HepG2 (cell line): ENCODE measurements around the gene TDRD9. TPM values are rescaled to one million over a fixed set of nuclear protein-coding genes. Genes with fewer than 3 reads are reported as not detected.

Source experiments
- ATAC-seq: fragments of 200-7000 bp; cut with Tn5 transposase; 3 replicates; pipeline ENCODE4 v1.9.1; 2020; ENCODE audit warnings: mild to moderate bottlenecking, moderate library complexity
- BruUV-seq: library from RNA; stranded (reverse); fragments of 400-500 nt; replicated peaks from 2 replicates; lab custom pipeline; 2021; lab: Mats Ljungman, UMichigan
- CTCF ChIA-PET: fragments of 300-600 bp; formaldehyde crosslinking; extraction: SDS; loops from one replicate; lab custom pipeline; 2021; ENCODE audit warnings: low total read pairs, inconsistent platforms, low intra/inter-chr PET ratio; lab: Yijun Ruan, JAX
- POLR2A ChIA-PET: fragments of 350-600 bp; sonication (Branson Sonifier 250); formaldehyde crosslinking; loops from one replicate; lab custom pipeline; 2020; ENCODE audit warnings: antibody characterized with exemption, inconsistent platforms; lab: Yijun Ruan, JAX
- DNase-seq: peaks from one replicate; pipeline ENCODE4 v3.0.0-alpha.2; 2015; ENCODE audit warnings: low spot score
- FAIRE-seq: peaks from 3 replicates; lab custom pipeline; 2011; peaks lifted over from hg19 to GRCh38; lab: Jason Lieb, UNC
- H2AFZ ChIP-seq: one replicate; pipeline ENCODE4 v1.6.1; 2011; ENCODE audit warnings: low read length, inconsistent platforms
- H3K27ac ChIP-seq: fragments of 300-600 bp; 3 replicates; pipeline ENCODE4 v1.8.0; 2011; ENCODE audit warnings: mixed run types, mild to moderate bottlenecking, mixed read lengths, low read length, inconsistent platforms; ENCODE audit not compliant: insufficient read depth; ENCODE audit errors: extremely low read length
- H3K27me3 ChIP-seq, 2 experiments: fragments of 200-600 bp in 1 of 2; 2 replicates in 1 of 2; 3 replicates in 1 of 2; pipeline versions ENCODE4 v1.6.0 to v1.8.0; 2011; ENCODE audit warnings: low read length in 2 of 2, mild to moderate bottlenecking in 2 of 2, moderate library complexity in 2 of 2, inconsistent platforms in 1 of 2; ENCODE audit not compliant: insufficient read depth in 2 of 2, control insufficient read depth in 1 of 2
- H3K36me3 ChIP-seq, 2 experiments: fragments of 200-600 bp in 1 of 2; replicated peaks in 1 of 2; 2 replicates in 1 of 2; 3 replicates in 1 of 2; pipeline versions ENCODE4 v1.5.1 to v1.8.0; 2011; ENCODE audit warnings: low read length in 2 of 2, inconsistent platforms in 1 of 2; ENCODE audit not compliant: insufficient read depth in 2 of 2, control insufficient read depth in 1 of 2
- H3K4me1 ChIP-seq: 2 replicates; pipeline ENCODE4 v1.5.1; 2012; ENCODE audit warnings: low read length, inconsistent platforms; ENCODE audit not compliant: insufficient read depth
- H3K4me2 ChIP-seq: 2 replicates; pipeline ENCODE4 v1.6.0; 2011; ENCODE audit warnings: low read depth, low read length, inconsistent platforms
- H3K4me3 ChIP-seq, 3 experiments: fragments of 200-600 bp in 1 of 3; sonication (generic), shearing (Covaris generic) in 1 of 3; replicated peaks in 1 of 3; 2 replicates each; pipeline ENCODE4 v1.5.1; 2011 to 2016; ENCODE audit warnings: low read length in 3 of 3, inconsistent platforms in 2 of 3, low read depth in 2 of 3, mild to moderate bottlenecking in 2 of 3, control low read depth in 1 of 3, mixed read lengths in 1 of 3; ENCODE audit not compliant: insufficient read depth in 1 of 3
- H3K79me2 ChIP-seq: one replicate; pipeline ENCODE4 v1.6.1; 2011; ENCODE audit warnings: low read length, inconsistent platforms; ENCODE audit not compliant: insufficient read depth
- H3K9ac ChIP-seq: 2 replicates; pipeline ENCODE4 v1.6.0; 2011; ENCODE audit warnings: mild to moderate bottlenecking, low read depth, low read length, inconsistent platforms; ENCODE audit not compliant: insufficient read depth
- H3K9me3 ChIP-seq: 2 replicates; pipeline ENCODE4 v1.5.1; 2012; ENCODE audit warnings: mild to moderate bottlenecking, low read length
- H4K20me1 ChIP-seq: 2 replicates; pipeline ENCODE4 v1.6.0; 2011; ENCODE audit warnings: inconsistent platforms, mild to moderate bottlenecking, low read length, moderate library complexity; ENCODE audit not compliant: insufficient read depth
- AGO2 ChIP-seq: fragments of 200-400 bp; formaldehyde crosslinking; optimal IDR thresholded peaks from 2 replicates; pipeline ENCODE3; 2017; ENCODE audit warnings: mild to moderate bottlenecking, low read depth, low read length, moderate library complexity
- ATF7-NPFF ChIP-seq: sonication (generic); formaldehyde crosslinking; IDR thresholded peaks from 2 replicates; pipeline ENCODE4 v1.8.1; 2023; ENCODE audit warnings: mild to moderate bottlenecking, low read depth, missing genetic modification reagents, moderate library complexity
- DR1 ChIP-seq: sonication (generic); formaldehyde crosslinking; IDR thresholded peaks from 2 replicates; pipeline ENCODE4 v1.8.0; 2021; ENCODE audit warnings: mild to moderate bottlenecking, missing genetic modification reagents, inconsistent platforms
- DZIP1 ChIP-seq: sonication (generic); formaldehyde crosslinking; IDR thresholded peaks from 2 replicates; pipeline ENCODE4 v1.5.0; 2020; ENCODE audit warnings: mild to moderate bottlenecking, missing genetic modification reagents
- HMG20A ChIP-seq: IDR thresholded peaks from 2 replicates; pipeline ENCODE4 v1.6.1; 2016; ENCODE audit warnings: borderline replicate concordance
- MIER2 ChIP-seq: IDR thresholded peaks from 2 replicates; pipeline ENCODE4 v1.6.1; 2016; ENCODE audit warnings: missing biosample characterization, missing genetic modification reagents
- MLX ChIP-seq: IDR thresholded peaks from 2 replicates; pipeline ENCODE4 v1.6.1; 2016
- REXO4 ChIP-seq: sonication (generic); formaldehyde crosslinking; IDR thresholded peaks from 2 replicates; pipeline ENCODE4 v1.8.0; 2022; ENCODE audit warnings: missing genetic modification reagents, mild to moderate bottlenecking, borderline replicate concordance
- ZNF329 ChIP-seq: sonication (generic); formaldehyde crosslinking; IDR thresholded peaks from 2 replicates; pipeline ENCODE4 v1.9.0; 2021; ENCODE audit warnings: low read depth, mild to moderate bottlenecking, missing genetic modification reagents
- ZNF782 ChIP-seq: sonication (generic); formaldehyde crosslinking; IDR thresholded peaks from 2 replicates; pipeline ENCODE4 v1.4.0; 2020; ENCODE audit warnings: missing genetic modification reagents, mild to moderate bottlenecking, borderline replicate concordance
- WGBS: methylation state at CpG from one replicate; pipeline ENCODE4 v1.1.6; 2017; ENCODE audit warnings: low lambda C conversion rate; 5-methylcytosine and 5-hydroxymethylcytosine counted together
- in situ Hi-C: cut with HindIII; loops from 2 replicates; pipeline ENCODE4 v1.10.0; 2017; ENCODE audit warnings: low pct_unique_long_range_greater_than_20kb; ENCODE audit not compliant: extremely low pct_ligation_motif_present
- intact Hi-C: fragments of 100-400 bp; cut with micrococcal nuclease; formaldehyde crosslinking; loops from one replicate; pipeline ENCODE4 v1.10.0; 2022; ENCODE audit not compliant: unreplicated experiment
- polyA plus RNA-seq, 8 experiments: library from polyadenylated mRNA; depleted of rRNA in 3 of 8; stranded (reverse) in 7 of 8; unstranded in 1 of 8; fragments of >200 nt; fragmentation: Illumina TruSeq in 4 of 8; extraction: Trizol in 4 of 8; gene quantifications; 2 replicates each; pipeline versions ENCODE4 v1.2.1 to v1.2.3, GENCODE V29; 2011 to 2016; ENCODE audit warnings: low read depth in 4 of 8, missing spikeins in 1 of 8, mixed read lengths in 1 of 8; ENCODE audit not compliant: insufficient read depth in 1 of 8
- total RNA-seq, 5 experiments: library from RNA; depleted of rRNA; stranded (reverse); fragments of >200 nt; fragmentation: Illumina TruSeq; extraction: Trizol; gene quantifications; 2 replicates each; pipeline ENCODE4 v1.2.3, GENCODE V29; 2016; ENCODE audit warnings: low read depth in 1 of 5

TDRD9 gene
- total and polyA plus RNA-seq, 2 of the 13 experiments (the other 11 are each of a cell fraction or from before 2014, with no cell fraction given) = not detected

GRCh38 chr14:104049576-104050240 lies 121.5 kb downstream of the TDRD9 start:
- Histone ChIP-seq H3K27me3 (peaks cover 6 to 40% of the 10 kb centered on the region in 2 experiments; a peak in 4 of 5 replicates), H2AFZ (no peak overlapping the region), H3K4me3 (no peak overlapping the region), H3K9ac (no peak overlapping the region), H3K9me3 (no peaks in the 10 kb centered on the region), H3K36me3 (no peaks in the 10 kb centered on the region), H3K4me2 (no peak overlapping the region), H3K4me1 (no peaks in the 10 kb centered on the region), H4K20me1 (no peaks in the 10 kb centered on the region), H3K27ac (no peak overlapping the region), H3K79me2 (no peaks in the 10 kb centered on the region)
- ATAC-seq = no peak
- ChIA-PET CTCF (no interaction called here), POLR2A (no interaction called here)
- in situ Hi-C loops (no loop called here), intact Hi-C loops (no loop called here)
- BruUV-seq = no TSS peak
- no peak for DNase-seq
- no peak for FAIRE-seq
- TF ChIP-seq MIER2 (CRISPR knock-in tag) (no peak), ZNF782 (CRISPR knock-in tag) (no peak), ATF7-NPFF (CRISPR knock-in tag) (no peak), REXO4 (CRISPR knock-in tag) (no peak), AGO2 (no peak), DZIP1 (no peak), MLX (CRISPR knock-in tag) (no peak), HMG20A (no peak), DR1 (no peak), ZNF329 (no peak)
- 10% methylated on average over 9 of the region's 9 CpGs for WGBS
